ENCODE measurements around the gene SLC40A1. TPM values are rescaled to one million over a fixed set of nuclear protein-coding genes. Genes with fewer than 3 reads are reported as not detected.
A peak's percentile ranks its signal among the peaks of the same experiment; 100 is the strongest.

SLC40A1 gene
- total RNA-seq = 10 to 100 TPM; 21.5 to 65.7 (median 34.6) TPM
- polyA plus RNA-seq = 10 to 100 TPM in 2 of 3 donors, 1 to 10 TPM in 1; 8.4 to 49.1 (median 19.4) TPM
- long read RNA-seq, donor 1, transcript SLC40A1-201 (8 exons, 3,442 nt) = major isoform, 170 of 178 reads
- long read RNA-seq, donor 1, partial matches to known transcripts = 1 of 178 reads
- long read RNA-seq, donor 1, other reads (novel, unspliced or antisense) = 7 of 178 reads
- long read RNA-seq, donor 2, transcript SLC40A1-201 (8 exons, 3,442 nt) = major isoform, 157 of 181 reads
- long read RNA-seq, donor 2, partial matches to known transcripts = 15 of 181 reads
- long read RNA-seq, donor 2, other reads (novel, unspliced or antisense) = 9 of 181 reads

DNA sequence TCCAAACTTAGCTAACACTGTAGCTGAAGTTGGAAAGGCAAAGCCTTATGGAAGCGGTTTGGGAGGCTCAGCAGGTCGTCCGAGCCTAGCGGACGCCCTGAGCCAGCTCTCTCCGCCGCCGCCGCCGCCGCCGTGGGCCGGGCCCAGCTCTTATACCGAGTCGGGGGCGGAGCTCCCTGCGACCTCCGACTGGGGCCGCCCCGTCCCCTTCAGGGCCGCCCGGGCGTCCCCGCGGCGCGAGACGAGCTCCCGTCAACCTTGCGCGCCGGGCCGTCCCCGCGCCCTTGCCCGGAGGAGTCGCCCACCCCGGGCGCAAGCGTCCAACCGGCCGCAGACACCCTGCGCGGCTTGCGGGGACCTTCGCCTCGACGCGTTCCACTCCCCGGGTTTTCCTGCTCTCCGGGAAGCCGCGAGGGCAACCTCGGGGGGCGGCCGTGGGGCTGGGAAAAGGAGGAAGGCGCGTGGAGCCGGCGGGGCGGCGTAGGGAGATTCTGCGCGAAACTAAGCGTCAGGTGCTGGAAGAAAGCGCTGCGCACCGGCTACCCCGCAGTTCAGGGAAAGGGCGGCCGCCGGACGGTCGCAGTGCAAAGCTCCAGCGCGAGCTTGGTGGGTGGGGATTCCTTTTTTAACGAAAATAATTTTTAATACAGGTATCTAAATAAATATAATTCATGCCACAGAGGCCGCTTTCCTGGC, at the start of gene SLC40A1:
Gene SLC40A1, minus strand, starts transcription at position 129 of the 696 bp plus-strand sequence. CDS start 326 bp downstream, outside the sequence.
- peak within 1 kb of the TSS; percentile 96 for H3K27ac ChIP-seq
- no peaks in the 10 kb centered on the region for H3K9me3 ChIP-seq
- H3K36me3 ChIP-seq (ENCODE audit: insufficient read depth in 1 of 2, low read depth in 1 of 2) = peaks cover 0 to 12% of the 10 kb centered on the region in 2 donors
- intact Hi-C loops (cut with DNase I) = loop anchor here in 1 of 2 donors (2.0 kb wide), 1 partner anchor 32 kb away; no protein-coding TSS in a partner anchor
- TF ChIP-seq, protein P1, sequence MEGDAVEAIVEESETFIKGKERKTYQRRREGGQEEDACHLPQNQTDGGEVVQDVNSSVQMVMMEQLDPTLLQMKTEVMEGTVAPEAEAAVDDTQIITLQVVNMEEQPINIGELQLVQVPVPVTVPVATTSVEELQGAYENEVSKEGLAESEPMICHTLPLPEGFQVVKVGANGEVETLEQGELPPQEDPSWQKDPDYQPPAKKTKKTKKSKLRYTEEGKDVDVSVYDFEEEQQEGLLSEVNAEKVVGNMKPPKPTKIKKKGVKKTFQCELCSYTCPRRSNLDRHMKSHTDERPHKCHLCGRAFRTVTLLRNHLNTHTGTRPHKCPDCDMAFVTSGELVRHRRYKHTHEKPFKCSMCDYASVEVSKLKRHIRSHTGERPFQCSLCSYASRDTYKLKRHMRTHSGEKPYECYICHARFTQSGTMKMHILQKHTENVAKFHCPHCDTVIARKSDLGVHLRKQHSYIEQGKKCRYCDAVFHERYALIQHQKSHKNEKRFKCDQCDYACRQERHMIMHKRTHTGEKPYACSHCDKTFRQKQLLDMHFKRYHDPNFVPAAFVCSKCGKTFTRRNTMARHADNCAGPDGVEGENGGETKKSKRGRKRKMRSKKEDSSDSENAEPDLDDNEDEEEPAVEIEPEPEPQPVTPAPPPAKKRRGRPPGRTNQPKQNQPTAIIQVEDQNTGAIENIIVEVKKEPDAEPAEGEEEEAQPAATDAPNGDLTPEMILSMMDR (IDR thresholded peaks at IDR 0.05) = no peak
- DNase-seq (peak; percentile 86 to 92), ATAC-seq (peak; percentile 95 to 98 (median 96))
- no peaks in the 10 kb centered on the region for H3K27me3 ChIP-seq (ENCODE audit: insufficient read depth in 3 of 3, low read length in 2 of 3)
- H3K4me1 ChIP-seq = peaks cover 38% of the 10 kb centered on the region
- WGBS, 3 donors = 0 to 1% (median 0%) methylated on average over 63 to 78 of the region's 78 CpGs
- H3K4me3 ChIP-seq = peak within 1 kb of the TSS; percentile 82

DNA sequence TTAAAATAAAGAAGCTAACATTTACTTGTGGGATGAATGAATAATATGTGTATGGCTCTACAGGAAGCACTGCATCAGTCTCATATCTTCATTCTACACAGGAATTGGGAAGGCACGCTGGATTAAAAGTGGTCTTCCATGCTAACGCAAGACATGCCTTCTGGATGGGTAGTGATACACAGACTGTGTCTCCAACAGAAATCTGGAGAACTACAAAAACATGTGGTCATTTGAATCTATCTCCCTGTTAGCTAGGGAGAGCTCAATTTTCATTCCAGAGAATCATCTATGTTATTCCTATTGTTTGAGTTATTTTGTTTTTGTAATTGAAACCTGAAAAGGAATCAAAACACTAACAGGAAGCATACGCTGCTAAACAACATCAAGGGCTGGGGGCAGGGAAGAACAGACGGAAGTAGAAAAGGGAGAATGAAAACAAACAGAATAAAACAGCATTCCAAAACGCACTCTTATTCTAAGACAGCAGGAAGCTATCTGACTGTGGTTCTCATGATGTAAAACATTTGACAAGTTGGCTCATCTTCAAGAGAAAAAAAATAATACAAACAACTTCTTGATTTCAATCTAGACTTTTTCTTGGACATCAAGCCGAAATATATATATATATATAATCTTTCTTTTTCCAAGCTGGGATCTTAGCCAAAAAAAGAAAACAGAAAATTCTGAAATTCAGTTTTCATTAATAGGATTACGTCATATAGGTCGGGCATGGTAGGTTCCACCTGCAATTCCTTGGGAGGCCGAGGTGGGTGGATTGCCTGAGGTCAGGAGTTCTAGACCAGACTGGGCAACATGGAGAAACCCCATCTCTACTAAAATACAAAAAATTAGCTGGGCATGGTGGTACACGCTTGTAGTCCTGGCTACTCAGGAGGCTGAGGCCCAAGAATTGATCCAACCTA, 49.2 kb upstream of the SLC40A1 start:
- DNase-seq = no peak
- intact Hi-C loops (cut with DNase I) = loop anchor here (5.0 kb wide), 1 partner anchor 162 kb away; no protein-coding TSS in a partner anchor
- WGBS, 3 donors = 68 to 74% (median 73%) methylated on average over 10 of the region's 10 CpGs
- Histone ChIP-seq H3K27ac (no peak overlapping the region), H3K4me3 (no peak overlapping the region), H3K36me3 (ENCODE audit: insufficient read depth in 1 of 2, low read depth in 1 of 2) (no peaks in the 10 kb centered on the region), H3K4me1 (no peaks in the 10 kb centered on the region), H3K27me3 (ENCODE audit: insufficient read depth in 3 of 3, low read length in 2 of 3) (no peaks in the 10 kb centered on the region), H3K9me3 (no peaks in the 10 kb centered on the region)
- ATAC-seq = no peak
- TF ChIP-seq, protein P1 (IDR thresholded peaks at IDR 0.05) = no peak

DNA sequence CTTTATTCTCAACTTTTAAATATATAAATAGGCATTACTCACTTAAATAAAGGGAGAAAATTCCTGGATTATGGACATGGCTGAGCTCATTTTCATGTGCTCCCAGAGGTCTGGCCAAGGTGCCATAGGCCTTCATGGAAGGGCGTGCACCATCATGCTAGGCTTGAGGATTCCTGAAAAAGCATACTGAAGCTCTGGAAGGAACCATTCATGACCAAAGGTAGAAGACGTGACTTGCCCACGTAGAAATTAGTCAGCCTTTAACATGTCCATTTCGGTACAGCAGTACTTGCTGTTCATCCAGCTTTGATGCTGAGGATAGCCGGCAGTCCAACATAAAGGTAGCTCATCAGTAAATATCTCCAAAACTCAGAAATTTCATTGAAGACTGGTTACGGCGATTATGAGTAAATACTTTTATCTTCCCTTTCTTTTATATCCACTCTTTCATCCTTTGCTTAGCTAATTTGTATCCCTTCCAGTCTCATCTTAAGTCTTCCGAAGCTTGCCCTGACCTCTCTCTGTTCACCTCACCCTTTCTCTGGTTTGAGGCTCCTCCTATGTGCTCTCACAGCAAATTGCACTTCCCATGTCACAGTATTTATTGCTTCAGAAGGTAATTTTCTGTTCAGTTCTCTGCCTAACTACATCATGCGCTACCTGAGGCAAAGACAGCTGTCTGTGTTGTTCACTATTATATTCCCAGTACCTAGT, 48.4 kb upstream of the SLC40A1 start:
- Histone ChIP-seq H3K4me1 (no peaks in the 10 kb centered on the region), H3K4me3 (no peak overlapping the region), H3K9me3 (no peaks in the 10 kb centered on the region), H3K27me3 (ENCODE audit: insufficient read depth in 3 of 3, low read length in 2 of 3) (no peaks in the 10 kb centered on the region), H3K36me3 (ENCODE audit: insufficient read depth in 1 of 2, low read depth in 1 of 2) (no peaks in the 10 kb centered on the region), H3K27ac (no peak overlapping the region)
- intact Hi-C loops (cut with DNase I) = no loop called here
- ATAC-seq (peak in 1 of 4 donors; percentile 67), DNase-seq (no peak)
- TF ChIP-seq, protein P1 (IDR thresholded peaks at IDR 0.05) = peak; percentile 8
- 89 to 94% (median 91%) methylated on average over 9 of the region's 9 CpGs for WGBS, 3 donors

GRCh38 chr2:189627789-189628188, 47.2 kb upstream of the SLC40A1 start:
- H3K27me3 ChIP-seq (ENCODE audit: insufficient read depth in 3 of 3, low read length in 2 of 3) = no peaks in the 10 kb centered on the region
- no peak overlapping the region for H3K27ac ChIP-seq
- no peaks in the 10 kb centered on the region for H3K4me1 ChIP-seq
- DNase-seq (no peak), ATAC-seq (no peak)
- WGBS, 3 donors = 85 to 93% (median 93%) methylated on average over 1 of the region's 1 CpG
- intact Hi-C loops (cut with DNase I) = no loop called here
- no peaks in the 10 kb centered on the region for H3K36me3 ChIP-seq (ENCODE audit: insufficient read depth in 1 of 2, low read depth in 1 of 2)
- no peaks in the 10 kb centered on the region for H3K9me3 ChIP-seq
- TF ChIP-seq, protein P1 (IDR thresholded peaks at IDR 0.05) = no peak
- H3K4me3 ChIP-seq = no peak overlapping the region
